GM20431 (cell line): Measurements from ENCODE around the gene ZNF501.

Source experiments
- in situ Hi-C: fragments of 300-500 bp; cut with MseI, MboI; formaldehyde crosslinking; loops from one replicate; pipeline ENCODE4 v1.15.0; 2020; ENCODE audit warnings: low sequenced_read_pairs; ENCODE audit not compliant: unreplicated experiment

Gene ZNF501

DNA sequence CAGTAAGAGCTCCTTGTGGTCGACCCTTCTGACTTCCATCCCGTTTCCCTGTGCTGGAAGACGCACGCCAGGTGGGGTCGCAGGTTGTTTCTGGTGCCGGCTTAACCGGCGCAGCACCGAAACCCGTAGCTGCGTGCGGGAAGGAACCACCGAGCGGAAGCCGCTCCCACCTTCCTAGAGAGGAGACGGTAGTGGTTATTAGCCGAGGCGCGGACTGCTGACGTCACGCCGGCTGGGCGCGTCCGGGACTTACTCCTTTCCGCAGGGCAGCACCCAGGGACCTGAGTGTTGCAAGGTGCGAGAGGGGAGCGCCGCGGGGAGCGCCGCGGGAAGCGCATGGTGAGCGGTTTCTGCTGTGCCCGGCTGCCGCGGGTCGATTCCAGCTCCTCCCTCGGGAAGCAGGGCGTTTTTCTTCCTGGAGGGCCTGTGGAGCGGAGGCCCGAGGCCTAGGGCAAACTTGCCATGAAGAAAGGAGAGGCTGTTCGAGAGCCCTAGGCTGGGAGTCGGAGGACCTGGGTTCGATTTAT is at the start of gene ZNF501:
ZNF501 (plus strand) TSS at position 252 of the 527 bp plus-strand sequence. CDS start 4,787 bp downstream, outside the sequence.
- in situ Hi-C loops, result no loop called here

GRCh38 chr3:44680921-44681455 is 48.4 kb upstream of the ZNF501 start:
- in situ Hi-C loops, result no loop called here

- in situ Hi-C loops, result no loop called here
Measured at GRCh38 chr3:44682182-44682896, 47.1 kb upstream of the ZNF501 start.

GRCh38 chr3:44685128-44685800 is 44.2 kb upstream of the ZNF501 start:
- in situ Hi-C loops, result no loop called here

DNA sequence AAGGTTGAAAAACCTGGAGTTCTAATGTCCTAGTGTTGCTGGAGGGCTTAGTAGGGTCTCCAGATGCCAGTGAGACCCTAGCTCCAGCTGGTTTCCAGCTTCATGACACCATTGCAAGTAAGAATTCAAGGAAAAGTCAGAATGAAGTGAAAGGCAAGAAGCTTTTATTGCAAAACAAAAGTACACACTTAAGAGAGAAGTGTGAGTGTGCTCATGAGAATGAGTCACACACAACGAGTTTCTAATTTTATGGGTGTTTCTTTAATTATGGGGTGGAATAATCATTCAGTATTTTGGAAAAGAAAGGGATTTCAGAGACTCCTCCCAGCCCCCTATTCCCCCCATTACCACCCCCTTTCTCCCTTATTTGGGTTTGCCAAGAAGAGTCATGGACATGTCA is 41.5 kb upstream of the ZNF501 start:
- in situ Hi-C loops, result no loop called here

GRCh38 chr3:44712455-44713075 is 16.9 kb upstream of the ZNF501 start, which contains the start of gene ZNF502:
ZNF502 (plus strand) TSS chr3:44712660; CDS start chr3:44720262, 7,602 bp downstream.
- in situ Hi-C loops, result no loop called here

DNA sequence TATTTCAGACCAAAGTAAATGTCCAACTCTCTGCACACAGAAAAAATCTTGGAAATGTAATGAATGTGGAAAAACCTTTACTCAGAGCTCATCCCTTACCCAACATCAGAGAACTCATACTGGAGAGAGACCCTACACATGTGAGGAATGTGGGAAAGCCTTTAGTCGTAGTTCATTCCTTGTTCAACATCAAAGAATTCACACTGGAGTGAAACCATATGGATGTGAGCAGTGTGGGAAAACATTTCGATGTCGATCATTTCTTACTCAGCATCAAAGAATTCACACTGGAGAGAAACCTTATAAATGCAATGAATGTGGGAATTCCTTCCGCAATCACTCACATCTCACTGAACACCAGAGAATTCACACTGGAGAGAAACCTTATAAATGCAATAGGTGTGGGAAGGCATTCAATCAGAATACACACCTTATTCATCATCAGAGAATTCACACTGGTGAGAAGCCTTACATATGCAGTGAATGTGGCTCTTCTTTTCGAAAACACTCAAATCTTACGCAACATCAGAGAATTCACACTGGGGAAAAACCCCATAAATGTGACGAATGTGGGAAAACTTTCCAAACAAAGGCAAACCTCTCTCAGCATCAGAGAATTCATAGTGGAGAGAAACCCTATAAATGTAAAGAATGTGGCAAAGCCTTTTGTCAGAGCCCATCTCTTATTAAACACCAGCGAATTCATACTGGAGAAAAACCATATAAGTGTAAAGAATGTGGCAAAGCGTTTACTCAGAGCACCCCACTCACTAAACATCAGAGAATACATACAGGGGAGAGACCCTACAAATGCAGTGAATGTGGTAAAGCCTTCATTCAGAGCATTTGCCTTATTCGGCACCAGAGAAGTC is 8.0 kb upstream of the ZNF501 start:
- in situ Hi-C loops, result no loop called here

DNA sequence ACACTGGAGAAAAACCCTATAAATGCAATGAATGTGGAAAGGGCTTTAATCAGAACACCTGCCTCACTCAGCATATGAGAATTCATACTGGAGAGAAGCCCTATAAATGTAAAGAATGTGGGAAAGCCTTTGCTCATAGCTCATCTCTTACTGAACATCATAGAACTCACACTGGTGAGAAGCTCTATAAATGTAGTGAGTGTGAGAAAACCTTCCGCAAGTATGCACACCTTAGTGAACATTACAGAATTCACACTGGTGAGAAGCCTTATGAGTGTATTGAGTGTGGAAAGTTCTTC is 7.4 kb upstream of the ZNF501 start:
- in situ Hi-C loops, result no loop called here

- in situ Hi-C loops, result no loop called here
Measured at GRCh38 chr3:44734646-44735168, 5.3 kb downstream of the ZNF501 start.

GRCh38 chr3:44761101-44761423 is 31.6 kb downstream of the ZNF501 start:
- in situ Hi-C loops, result no loop called here

DNA sequence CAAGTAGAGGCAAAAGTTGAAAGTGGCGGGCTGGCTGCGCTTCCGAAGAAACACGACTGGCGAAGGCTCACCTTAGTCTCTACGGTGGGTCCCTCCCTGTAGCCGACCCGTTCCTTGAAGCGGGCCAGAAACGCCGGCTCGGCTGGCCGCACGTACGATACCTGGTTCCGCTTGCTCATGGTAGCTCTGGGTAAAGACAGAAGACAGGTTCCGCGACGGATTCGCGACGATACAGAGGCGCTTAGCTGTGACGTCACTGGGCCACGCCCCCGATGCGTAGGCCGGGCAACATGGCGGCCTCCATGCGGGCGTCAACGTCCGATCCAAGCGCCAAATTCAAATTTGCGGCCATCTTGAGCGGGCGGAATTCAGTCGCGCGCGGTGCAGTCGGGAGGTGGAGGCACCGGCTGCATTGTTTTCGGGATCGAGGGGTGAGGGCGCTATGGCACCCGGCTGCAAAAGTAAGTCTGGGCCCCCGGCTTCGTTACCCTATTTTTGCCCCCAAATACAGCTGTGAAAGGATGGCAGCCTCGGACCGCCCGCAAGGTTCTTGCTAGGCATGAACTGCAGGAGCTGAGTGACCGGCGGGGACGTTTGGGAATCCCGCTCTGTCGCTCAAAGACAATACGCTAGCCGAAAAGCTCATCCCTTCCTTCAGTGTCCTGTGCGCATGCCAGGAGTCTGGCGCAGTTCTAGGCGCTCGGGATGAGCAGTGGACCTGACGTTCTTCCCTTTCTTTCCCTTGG is 32.2 kb downstream of the ZNF501 start, which contains the start of the genes KIAA1143 and KIF15:
KIAA1143 (minus strand) TSS at position 196 of the 746 bp plus-strand sequence; CDS start at position 179, 17 bp downstream.
KIF15 (plus strand) TSS at position 371 of the 746 bp plus-strand sequence; CDS start at position 443, 72 bp downstream.
- in situ Hi-C loops, result no loop called here

GRCh38 chr3:44762170-44762677 is 32.8 kb downstream of the ZNF501 start:
- in situ Hi-C loops, result no loop called here

DNA sequence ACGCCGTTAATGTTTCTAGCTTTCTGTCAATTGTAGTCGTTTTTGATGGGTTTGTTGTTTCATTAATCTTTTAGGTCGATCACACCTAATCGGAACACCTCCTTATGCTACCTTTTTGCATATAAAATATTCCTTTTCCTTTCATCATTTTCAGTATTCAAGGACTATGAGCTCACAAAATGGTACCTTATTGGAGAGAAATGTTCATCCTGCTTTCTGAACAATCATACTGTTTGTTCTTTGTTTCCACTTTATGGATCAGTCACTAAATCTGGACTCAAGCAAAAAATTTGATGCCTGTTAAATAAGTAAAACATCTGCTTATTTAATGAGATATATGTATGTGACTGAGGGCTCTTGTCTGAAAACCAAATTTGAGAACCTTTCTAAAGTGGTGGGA is 33.3 kb downstream of the ZNF501 start:
- in situ Hi-C loops, result no loop called here

- in situ Hi-C loops, result no loop called here
Measured at GRCh38 chr3:44764248-44764647, 34.8 kb downstream of the ZNF501 start.

GRCh38 chr3:44771424-44772098 is 42.1 kb downstream of the ZNF501 start:
- in situ Hi-C loops, result no loop called here

GRCh38 chr3:44772099-44772442 is 42.6 kb downstream of the ZNF501 start:
- in situ Hi-C loops, result no loop called here

DNA sequence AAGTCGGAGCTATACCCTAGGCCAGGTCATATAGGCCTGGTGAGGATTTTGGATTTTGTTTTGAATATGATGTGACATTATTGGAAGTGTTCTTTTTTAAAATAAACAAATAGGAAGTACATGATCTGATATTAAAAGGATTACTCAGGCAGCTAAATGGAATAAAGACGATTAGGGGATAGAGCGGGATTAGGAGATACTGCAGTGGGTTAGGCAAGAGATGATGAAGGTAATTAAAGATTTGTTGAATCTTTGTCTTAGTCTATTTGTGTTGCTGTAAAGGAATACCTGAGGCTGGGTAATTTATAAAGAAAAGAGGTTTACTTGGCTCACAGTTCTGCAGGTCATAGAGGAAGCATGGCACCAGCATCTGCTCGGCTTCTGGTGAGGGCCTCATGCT is 53.5 kb downstream of the ZNF501 start:
- in situ Hi-C loops, result no loop called here
